ENCODE measurements around the gene PRR7.

PRR7 gene

DNA sequence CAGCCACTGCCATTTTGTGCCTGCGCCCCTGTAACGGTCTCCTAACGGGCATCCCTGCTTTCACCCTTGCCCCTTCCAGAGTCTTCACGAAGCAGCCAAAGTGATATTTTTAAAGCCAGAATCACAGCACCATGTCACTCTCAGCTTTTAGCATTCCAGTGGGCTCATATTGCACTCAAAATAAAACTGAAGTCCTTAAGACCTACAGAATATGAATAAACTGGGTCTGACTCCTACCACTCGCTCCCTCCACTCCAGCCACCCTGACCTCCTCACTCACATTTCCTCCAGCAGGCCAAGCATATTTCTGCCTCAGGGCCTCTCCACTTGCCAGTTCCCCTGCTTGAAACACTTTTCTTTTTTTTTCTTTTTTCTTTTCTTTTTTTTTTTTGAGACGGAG is 53.2 kb downstream of the PRR7 start:
- peak; percentile 47 for DNase-seq (ENCODE audit: low read depth)

- peak; percentile 85 for DNase-seq (ENCODE audit: low read depth)
These were observed 54.3 kb downstream of the PRR7 start for GRCh38 chr5:177500685-177501522.

DNA sequence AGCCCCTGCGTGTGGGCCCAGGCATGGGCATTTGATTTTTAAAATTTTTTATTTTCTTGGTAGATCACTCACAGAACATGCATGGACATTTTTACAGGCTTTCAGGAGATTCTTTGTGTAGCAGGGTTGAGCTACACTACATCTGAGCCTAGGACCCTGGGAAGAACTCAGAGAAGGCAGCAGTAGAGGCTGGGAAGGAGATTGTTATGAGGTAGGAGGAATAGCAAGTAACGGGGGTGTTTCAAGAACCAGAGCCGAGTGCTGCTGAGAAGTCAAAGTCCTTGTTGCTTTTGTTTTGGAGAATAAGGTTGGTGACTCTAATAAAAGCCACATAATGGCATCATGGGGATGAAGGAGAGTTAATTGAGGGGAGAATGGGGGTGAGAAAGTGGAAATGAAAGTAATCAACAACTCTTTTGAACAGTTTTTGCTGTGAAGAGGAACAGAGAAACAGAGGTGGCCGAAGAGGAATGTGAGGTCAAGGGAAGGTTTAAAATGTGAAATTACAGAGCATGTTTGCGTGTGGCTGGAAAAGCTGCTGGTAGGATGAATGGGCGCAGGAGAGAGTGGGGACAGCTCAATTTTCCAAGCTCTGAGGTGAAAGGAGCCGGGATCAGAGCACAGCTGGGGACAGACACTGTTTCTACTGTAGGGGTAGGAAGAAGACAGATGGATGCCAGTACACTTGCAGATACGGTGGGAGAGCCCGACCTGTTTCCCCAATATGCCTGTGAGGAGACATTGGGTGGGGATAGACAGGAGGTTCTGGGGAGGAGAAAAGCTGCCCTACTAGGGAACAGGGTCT is 55.5 kb downstream of the PRR7 start:
- no peak for DNase-seq (ENCODE audit: low read depth)

- DNase-seq (ENCODE audit: low read depth) = no peak
These were observed 56.3 kb downstream of the PRR7 start for GRCh38 chr5:177502886-177503285.

DNA sequence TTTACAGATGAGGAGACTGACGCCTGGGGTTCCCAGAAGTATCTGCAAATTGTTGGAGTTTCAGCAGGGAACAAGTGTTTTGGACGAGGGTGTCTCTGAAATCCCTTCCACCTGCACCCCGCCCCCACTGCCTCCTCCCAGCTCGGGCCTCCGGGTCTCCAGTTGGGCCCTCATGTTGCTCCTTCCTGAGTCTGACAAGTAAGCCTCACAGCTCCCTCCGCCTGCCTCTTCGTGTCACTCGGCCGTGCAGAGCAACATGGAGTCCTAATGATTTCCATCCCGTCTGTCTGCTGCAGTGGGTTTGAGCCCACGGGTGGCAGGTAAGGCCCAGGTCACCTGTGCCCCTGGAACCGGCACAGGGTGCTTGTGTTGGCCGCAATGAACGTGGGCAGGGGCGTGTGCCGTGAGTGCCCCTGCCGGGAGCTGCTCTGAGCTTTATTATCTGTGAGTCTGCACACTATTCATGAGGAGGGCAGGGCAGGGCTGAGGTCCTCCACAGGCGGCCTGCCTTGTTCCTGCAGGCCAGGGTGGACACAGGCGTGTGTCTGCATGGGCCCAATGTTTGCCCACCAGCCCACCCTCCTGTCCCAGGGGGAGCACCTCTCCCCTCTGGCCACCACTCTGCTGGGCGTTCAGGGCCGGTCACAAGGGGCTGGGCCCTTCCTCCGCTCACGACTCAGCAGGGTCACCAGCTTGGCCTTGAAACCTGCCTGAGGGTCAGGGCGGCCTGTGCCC is 56.9 kb downstream of the PRR7 start:
- no peak for DNase-seq (ENCODE audit: low read depth)

DNA sequence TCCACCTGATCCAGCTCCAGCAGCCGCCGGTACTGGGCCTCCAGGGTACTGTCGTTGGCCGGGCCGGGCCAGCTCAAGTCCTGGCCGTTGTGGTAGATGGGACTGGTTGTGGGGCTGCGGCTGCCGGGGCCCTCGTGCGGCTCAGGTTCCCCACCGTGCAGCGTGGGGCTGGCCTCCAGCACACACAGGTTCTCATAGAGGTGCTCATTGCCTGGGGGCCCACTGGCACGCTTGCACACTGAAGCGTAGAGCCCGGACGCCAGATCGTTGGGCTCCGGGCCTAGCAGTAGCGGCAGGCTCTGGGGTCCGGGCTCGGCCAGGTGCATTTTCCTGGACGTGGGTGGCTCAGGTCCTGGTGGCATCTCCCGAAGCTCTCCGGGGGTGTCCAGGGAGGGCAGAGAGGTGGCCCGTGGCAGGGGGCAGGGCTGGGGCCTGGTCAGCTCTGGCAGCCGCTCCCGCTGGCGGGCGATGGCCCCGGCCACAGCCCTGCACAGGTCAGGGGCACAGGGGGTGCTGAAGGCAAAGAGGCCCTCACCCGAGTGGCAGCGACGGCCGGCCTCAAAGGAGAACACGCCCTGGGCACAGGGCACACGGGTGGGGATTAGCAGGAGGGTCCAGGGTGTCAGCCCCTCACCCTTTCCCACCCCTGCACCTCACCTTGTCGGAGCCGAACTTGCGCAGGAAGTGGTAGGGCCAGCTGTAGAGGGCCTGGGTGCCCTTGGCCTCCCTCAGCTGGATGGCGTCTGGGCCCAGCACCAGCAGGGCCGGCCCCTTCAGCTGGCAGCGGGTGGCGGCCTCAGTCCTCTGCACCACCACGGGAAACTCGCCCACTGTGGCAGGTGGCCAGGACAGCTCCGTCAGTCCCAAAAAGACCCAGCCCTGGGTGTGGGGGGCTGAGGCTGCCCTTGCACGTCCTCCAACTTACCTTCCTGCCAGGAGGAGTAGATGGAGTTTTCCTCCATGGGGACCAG is 57.8 kb downstream of the PRR7 start:
- DNase-seq (ENCODE audit: low read depth) = no peak

- DNase-seq (ENCODE audit: low read depth) = no peak
These were observed 58.5 kb downstream of the PRR7 start for GRCh38 chr5:177505075-177505474.
